Neuron (in vitro differentiated cells): ENCODE data around the gene CRKL.

Experiments
- H2AFZ ChIP-seq: one replicate; pipeline ENCODE4 v1.6.1; 2013; ENCODE audit warnings: low read depth, mild to moderate bottlenecking, inconsistent platforms, low read length, moderate library complexity
- H3K27me3 ChIP-seq: one replicate; pipeline ENCODE4 v1.6.1; 2013; ENCODE audit warnings: low read length; ENCODE audit not compliant: insufficient read depth
- H3K36me3 ChIP-seq: one replicate; pipeline ENCODE4 v1.6.1; 2013; ENCODE audit warnings: low read length; ENCODE audit not compliant: insufficient read depth
- H3K4me1 ChIP-seq: one replicate; pipeline ENCODE4 v1.6.1; 2013; ENCODE audit warnings: low read length; ENCODE audit not compliant: insufficient read depth
- H3K4me3 ChIP-seq: 2 replicates; pipeline ENCODE4 v1.5.1; 2013; ENCODE audit warnings: mild to moderate bottlenecking, low read length, moderate library complexity
- H3K9me3 ChIP-seq: one replicate; pipeline ENCODE4 v1.6.1; 2013; ENCODE audit warnings: low read length

CRKL gene

DNA sequence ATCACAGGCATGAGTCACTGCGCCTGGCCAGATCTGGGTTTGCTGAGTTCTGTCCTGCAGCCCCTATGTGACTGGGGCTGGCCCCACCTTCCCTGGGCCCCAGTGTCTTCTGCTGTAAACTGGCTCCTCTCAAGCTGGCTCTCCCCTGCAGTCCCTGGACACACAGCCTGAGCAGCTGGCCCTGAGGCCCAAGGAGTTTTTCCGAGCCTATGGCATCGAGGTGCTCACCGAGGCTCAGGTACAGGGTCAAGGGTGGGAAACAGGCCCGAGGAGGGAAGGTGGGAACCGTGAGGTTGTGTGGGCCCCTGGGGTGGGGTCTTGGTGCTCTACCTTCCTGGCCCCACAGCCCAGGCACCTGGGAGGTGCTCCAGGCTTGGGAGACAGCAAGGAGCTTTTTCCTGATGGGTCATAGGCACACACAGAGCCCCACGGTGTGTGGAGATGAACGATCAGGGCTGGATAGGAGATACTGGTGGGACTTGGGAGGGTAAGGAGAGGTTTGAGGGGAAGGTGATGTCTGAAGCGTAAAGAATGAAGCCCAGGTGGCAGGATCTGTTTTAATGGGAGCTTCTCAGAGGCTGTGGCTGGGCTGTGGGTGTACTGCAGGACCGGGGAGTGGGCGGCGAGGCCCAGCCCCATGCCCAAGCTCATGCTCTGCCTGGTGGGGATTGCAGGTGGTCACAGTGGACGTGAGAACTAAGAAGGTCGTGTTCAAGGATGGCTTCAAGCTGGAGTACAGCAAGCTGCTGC, 58.5 kb downstream of the CRKL start:
- Histone ChIP-seq H3K4me3 (no peak overlapping the region), H2AFZ (no peak overlapping the region), H3K4me1 (peaks cover 12% of the 10 kb centered on the region), H3K9me3 (no peaks in the 10 kb centered on the region), H3K27me3 (no peaks in the 10 kb centered on the region), H3K36me3 (no peaks in the 10 kb centered on the region)

DNA sequence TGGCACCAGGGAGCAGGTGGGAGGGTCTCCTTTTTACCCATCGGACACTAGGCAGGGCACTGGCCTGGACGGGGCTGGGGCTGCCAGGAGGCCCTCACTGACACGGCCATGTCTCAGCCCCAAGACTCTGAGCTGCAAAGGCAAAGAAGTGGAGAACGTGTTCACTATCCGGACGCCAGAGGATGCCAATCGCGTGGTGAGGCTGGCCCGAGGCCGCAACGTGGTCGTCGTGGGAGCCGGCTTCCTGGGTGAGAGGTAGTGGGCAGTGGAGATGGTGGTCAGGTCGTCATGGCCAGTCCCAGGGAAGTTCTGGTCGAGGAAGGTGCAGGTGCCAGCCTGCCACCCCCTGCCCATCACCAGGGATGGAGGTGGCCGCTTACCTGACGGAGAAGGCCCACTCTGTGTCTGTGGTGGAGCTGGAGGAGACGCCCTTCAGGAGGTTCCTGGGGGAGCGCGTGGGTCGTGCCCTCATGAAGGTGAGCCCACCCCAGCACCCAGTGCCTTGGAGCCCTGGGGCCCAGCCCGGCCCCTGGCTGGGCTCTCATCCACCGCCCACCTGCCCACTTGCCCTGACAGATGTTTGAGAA, 59.2 kb downstream of the CRKL start:
- no peaks in the 10 kb centered on the region for H3K27me3 ChIP-seq
- peaks cover 10% of the 10 kb centered on the region for H3K4me1 ChIP-seq
- H3K9me3 ChIP-seq, result no peaks in the 10 kb centered on the region
- no peaks in the 10 kb centered on the region for H3K36me3 ChIP-seq
- no peak overlapping the region for H3K4me3 ChIP-seq
- no peak overlapping the region for H2AFZ ChIP-seq

- Histone ChIP-seq H3K36me3 (no peaks in the 10 kb centered on the region), H3K4me1 (peaks cover 6% of the 10 kb centered on the region), H3K9me3 (no peaks in the 10 kb centered on the region), H3K4me3 (no peak overlapping the region), H3K27me3 (no peaks in the 10 kb centered on the region), H2AFZ (no peak overlapping the region)
Measured at GRCh38 chr22:20977019-20977418, 59.8 kb downstream of the CRKL start.

- Histone ChIP-seq H3K36me3 (no peaks in the 10 kb centered on the region), H2AFZ (no peak overlapping the region), H3K4me3 (no peak overlapping the region), H3K4me1 (peaks cover 6% of the 10 kb centered on the region), H3K9me3 (no peaks in the 10 kb centered on the region), H3K27me3 (no peaks in the 10 kb centered on the region)
Measured at GRCh38 chr22:20977516-20978170, 60.4 kb downstream of the CRKL start.

DNA sequence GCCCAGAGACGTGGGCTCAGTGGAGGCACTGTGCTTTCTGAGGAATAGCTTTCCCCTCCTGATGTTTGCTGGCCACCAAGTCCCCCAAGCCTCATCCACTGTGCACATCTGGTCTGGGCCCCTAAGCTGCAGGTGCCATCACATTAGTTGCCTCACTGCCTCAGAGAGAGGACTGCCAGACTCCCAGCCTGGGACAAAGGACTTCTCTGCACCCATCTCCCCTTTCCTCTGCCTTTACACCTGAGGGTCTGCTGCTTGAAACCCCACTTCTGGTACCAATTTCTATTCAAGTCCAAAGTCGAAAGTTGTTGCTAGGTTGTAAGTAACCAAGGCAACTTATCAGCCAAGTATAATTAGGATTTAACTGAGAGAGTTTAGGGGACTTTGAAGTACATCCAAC, 61.2 kb downstream of the CRKL start:
- no peaks in the 10 kb centered on the region for H3K27me3 ChIP-seq
- no peaks in the 10 kb centered on the region for H3K9me3 ChIP-seq
- H3K4me1 ChIP-seq, result peaks cover 11% of the 10 kb centered on the region

DNA sequence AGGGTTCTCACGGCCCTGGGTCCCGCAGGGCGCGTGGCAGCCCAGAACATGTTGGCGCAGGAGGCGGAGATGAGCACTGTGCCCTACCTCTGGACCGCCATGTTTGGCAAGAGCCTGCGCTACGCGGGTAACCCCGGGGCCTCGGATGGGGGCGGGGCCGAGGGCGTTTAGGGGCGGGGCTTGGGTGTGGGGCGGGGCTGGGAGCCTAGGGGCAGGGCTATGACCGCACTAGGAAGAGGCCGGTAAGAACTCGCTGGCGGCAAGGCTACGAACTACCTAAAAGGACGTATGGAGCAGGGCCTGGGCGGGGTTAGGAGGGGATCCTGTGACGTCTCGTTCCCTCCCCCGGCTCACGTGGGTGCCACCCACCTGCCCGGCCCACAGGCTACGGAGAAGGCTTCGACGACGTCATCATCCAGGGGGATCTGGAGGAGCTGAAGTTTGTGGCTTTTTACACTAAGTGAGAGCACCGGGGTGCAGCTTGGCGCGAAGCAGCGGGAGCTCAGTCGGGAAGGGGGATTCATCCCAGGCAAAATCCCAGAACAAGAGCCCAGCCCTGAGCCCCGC, 62.1 kb downstream of the CRKL start:
- H3K4me3 ChIP-seq, result no peak overlapping the region
- H3K9me3 ChIP-seq, result no peaks in the 10 kb centered on the region
- peaks cover 5% of the 10 kb centered on the region for H3K36me3 ChIP-seq

More for the DNA sequence above, 61.2 kb downstream of the CRKL start:
- Histone ChIP-seq H2AFZ (no peak overlapping the region), H3K4me3 (no peak overlapping the region), H3K36me3 (no peaks in the 10 kb centered on the region)

GRCh38 chr22:20979940-20980453, 62.8 kb downstream of the CRKL start:
- Histone ChIP-seq H3K27me3 (no peaks in the 10 kb centered on the region), H3K4me1 (peaks cover 11% of the 10 kb centered on the region), H2AFZ (no peak overlapping the region), H3K9me3 (no peaks in the 10 kb centered on the region), H3K36me3 (peaks cover 6% of the 10 kb centered on the region), H3K4me3 (no peak overlapping the region)

More for the DNA sequence above, 62.1 kb downstream of the CRKL start:
- H3K4me1 ChIP-seq, result peaks cover 11% of the 10 kb centered on the region
- no peak overlapping the region for H2AFZ ChIP-seq
- H3K27me3 ChIP-seq, result no peaks in the 10 kb centered on the region

DNA sequence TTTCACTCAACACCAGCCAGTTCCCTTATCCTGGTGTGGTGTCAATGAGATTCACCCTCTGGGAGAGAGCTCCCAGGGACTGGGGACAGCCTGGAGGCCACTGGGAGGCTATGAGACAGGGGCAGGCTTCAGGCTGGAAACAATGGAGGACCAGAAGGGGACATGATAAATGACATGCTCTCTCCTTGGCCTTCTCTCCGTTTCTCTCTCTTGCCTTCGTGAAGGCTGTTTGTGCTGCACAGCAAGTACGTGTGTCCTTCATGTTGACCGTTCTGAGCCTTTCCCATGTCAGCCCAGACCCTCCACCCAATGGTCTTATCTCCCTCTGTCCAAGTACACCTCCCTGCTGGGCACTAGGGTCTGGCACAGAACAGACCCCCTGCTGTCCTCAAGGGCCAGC, 63.3 kb downstream of the CRKL start:
- Histone ChIP-seq H3K4me3 (no peak overlapping the region), H3K27me3 (no peaks in the 10 kb centered on the region), H2AFZ (no peak overlapping the region), H3K9me3 (no peaks in the 10 kb centered on the region), H3K36me3 (peaks cover 9% of the 10 kb centered on the region), H3K4me1 (peaks cover 11% of the 10 kb centered on the region)

DNA sequence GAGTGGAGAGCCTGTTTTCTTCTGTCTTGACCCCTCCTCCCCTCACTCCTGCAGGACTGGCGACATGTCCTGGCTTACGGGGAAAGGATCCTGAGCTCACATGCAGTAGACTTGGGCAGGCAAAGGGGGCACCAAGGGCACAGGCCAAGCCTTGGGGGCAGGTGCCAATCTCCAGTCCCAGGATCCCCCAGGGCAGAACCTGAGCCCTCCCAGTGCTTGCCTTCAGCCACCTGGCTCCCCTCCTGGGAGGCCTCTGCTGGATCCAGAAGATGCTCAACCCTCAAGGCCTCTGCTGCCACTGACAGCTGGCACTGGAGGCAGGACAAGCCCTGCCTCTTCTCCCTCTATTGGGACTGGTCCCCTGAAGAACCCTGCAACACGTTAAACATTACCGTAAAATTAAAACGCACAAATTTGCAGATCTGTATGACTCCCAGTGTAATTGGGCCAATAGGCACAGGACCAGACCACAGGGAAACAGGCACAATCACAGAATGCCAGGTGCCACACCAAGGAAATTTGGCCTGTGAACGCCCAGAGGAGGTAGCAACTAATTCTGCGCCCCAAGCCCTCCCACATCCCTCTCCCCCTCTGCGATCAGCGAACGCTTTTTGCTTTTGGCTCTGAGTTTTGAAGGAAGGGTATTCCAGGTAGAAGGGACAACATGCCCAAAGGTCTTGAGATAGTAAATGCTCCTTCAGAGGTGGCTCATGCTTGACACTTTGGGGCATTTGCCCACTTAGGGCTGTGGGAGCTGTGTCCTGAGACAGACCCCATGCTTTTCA, 63.9 kb downstream of the CRKL start:
- H3K36me3 ChIP-seq, result peaks cover 14% of the 10 kb centered on the region
- H3K9me3 ChIP-seq, result no peaks in the 10 kb centered on the region

DNA sequence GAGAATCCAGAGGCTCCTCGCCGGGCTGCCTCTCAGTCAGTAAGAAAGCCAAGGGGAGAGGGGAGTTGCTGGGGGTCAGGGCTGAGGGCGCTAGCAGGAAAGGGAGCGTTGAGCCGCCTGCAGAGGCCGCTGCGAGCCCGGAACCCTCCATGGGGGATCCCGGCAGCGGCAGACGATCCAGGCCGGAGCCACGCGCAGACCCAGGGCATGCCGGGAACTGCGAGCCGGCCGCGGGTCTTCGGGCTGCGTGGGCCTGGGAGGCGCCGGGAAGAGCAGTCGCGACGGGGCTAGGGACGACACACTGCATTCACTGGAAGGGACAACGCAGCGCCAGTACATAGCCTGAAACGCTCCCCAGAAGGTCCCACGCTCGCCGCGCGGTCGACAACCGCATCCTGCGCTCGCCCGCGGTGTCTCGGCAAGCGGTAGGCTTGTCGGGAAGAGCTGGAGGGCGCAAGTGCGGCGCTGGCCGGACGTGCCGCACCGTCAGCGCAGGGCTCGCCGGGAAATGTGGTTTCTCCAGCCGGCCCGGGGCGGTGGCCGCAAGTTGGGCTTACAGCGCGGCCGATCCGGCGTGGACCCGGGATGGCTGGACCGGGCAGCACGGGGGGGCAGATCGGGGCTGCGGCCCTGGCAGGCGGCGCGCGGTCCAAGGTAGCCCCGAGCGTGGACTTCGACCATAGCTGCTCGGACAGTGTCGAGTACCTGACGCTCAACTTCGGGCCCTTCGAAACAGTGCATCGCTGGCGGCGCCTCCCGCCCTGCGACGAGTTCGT, 64.8 kb downstream of the CRKL start, which contains the start of gene LZTR1:
Gene LZTR1 (plus strand): TSS at position 511 of the 776 bp plus-strand sequence. CDS start 75 bp downstream, at position 586.
- Histone ChIP-seq H3K27me3 (no peaks in the 10 kb centered on the region), H2AFZ (peak within 1 kb of the TSS; percentile 81), H3K9me3 (no peaks in the 10 kb centered on the region), H3K4me1 (peaks cover 11% of the 10 kb centered on the region), H3K36me3 (peaks cover 18% of the 10 kb centered on the region), H3K4me3 (peak within 1 kb of the TSS; percentile 86)

More for the DNA sequence above, 63.9 kb downstream of the CRKL start:
- Histone ChIP-seq H3K4me3 (peak overlapping the region; percentile 86), H2AFZ (peak overlapping the region; percentile 81), H3K4me1 (peaks cover 11% of the 10 kb centered on the region), H3K27me3 (no peaks in the 10 kb centered on the region)

- H2AFZ ChIP-seq, result peak overlapping the region; percentile 81
Measured at GRCh38 chr22:20982563-20982882, 65.3 kb downstream of the CRKL start.

More at GRCh38 chr22:20982563-20982882, 65.3 kb downstream of the CRKL start:
- Histone ChIP-seq H3K36me3 (peaks cover 22% of the 10 kb centered on the region), H3K9me3 (no peaks in the 10 kb centered on the region), H3K27me3 (no peaks in the 10 kb centered on the region), H3K4me3 (peak overlapping the region; percentile 86), H3K4me1 (peaks cover 11% of the 10 kb centered on the region)
